Measurements from ENCODE around the gene VPS72.
A peak's percentile ranks its signal among the peaks of the same experiment; 100 is the strongest.

Gene VPS72

GRCh38 chr1:151222130-151222529 is 32.1 kb upstream of the VPS72 start:
- Histone ChIP-seq H3K4me1 (ENCODE audit: control insufficient read depth, insufficient read depth, low read length) (no peaks in the 10 kb centered on the region), H3K9me3 (ENCODE audit: control insufficient read depth, insufficient read depth, low read depth, low read length) (no peaks in the 10 kb centered on the region), H3K36me3 (ENCODE audit: control insufficient read depth in 2 of 2, insufficient read depth in 1 of 2, low read length in 2 of 2) (peaks cover 34 to 60% of the 10 kb centered on the region in 2 experiments), H3K4me3 (ENCODE audit: low read depth, low read length) (no peak overlapping the region), H3K27ac (ENCODE audit: extremely low read depth, low read depth, low read length) (no peak overlapping the region)
- ChIA-PET POLR2A (interaction anchor here (0.5 kb wide), 1 partner anchor 58 kb away, joined by 5 read pairs; no protein-coding TSS in a partner anchor), CTCF (interaction anchor here (0.8 to 0.9 kb wide), 2 partner anchors 10 to 25 kb away, joined by 3 to 4 read pairs; no protein-coding TSS in a partner anchor)
- no peak for TF ChIP-seq ZNF571 (tag by site-specific recombination; IDR thresholded peaks at IDR 0.05)
- TF ChIP-seq FEZF1 (tag by site-specific recombination; IDR thresholded peaks at IDR 0.05): no peak
- TF ChIP-seq OVOL3 (tag by site-specific recombination; IDR thresholded peaks at IDR 0.05): no peak

GRCh38 chr1:151221616-151222015 is 31.6 kb upstream of the VPS72 start:
- Histone ChIP-seq H3K36me3 (ENCODE audit: control insufficient read depth in 2 of 2, insufficient read depth in 1 of 2, low read length in 2 of 2) (peaks cover 33 to 55% of the 10 kb centered on the region in 2 experiments; a peak in 2 of 3 replicates), H3K4me3 (ENCODE audit: low read depth, low read length) (no peak overlapping the region), H3K27ac (ENCODE audit: extremely low read depth, low read depth, low read length) (no peak overlapping the region), H3K9me3 (ENCODE audit: control insufficient read depth, insufficient read depth, low read depth, low read length) (no peaks in the 10 kb centered on the region), H3K4me1 (ENCODE audit: control insufficient read depth, insufficient read depth, low read length) (no peaks in the 10 kb centered on the region)
- CTCF ChIA-PET: no interaction called here
- TF ChIP-seq, protein P1, sequence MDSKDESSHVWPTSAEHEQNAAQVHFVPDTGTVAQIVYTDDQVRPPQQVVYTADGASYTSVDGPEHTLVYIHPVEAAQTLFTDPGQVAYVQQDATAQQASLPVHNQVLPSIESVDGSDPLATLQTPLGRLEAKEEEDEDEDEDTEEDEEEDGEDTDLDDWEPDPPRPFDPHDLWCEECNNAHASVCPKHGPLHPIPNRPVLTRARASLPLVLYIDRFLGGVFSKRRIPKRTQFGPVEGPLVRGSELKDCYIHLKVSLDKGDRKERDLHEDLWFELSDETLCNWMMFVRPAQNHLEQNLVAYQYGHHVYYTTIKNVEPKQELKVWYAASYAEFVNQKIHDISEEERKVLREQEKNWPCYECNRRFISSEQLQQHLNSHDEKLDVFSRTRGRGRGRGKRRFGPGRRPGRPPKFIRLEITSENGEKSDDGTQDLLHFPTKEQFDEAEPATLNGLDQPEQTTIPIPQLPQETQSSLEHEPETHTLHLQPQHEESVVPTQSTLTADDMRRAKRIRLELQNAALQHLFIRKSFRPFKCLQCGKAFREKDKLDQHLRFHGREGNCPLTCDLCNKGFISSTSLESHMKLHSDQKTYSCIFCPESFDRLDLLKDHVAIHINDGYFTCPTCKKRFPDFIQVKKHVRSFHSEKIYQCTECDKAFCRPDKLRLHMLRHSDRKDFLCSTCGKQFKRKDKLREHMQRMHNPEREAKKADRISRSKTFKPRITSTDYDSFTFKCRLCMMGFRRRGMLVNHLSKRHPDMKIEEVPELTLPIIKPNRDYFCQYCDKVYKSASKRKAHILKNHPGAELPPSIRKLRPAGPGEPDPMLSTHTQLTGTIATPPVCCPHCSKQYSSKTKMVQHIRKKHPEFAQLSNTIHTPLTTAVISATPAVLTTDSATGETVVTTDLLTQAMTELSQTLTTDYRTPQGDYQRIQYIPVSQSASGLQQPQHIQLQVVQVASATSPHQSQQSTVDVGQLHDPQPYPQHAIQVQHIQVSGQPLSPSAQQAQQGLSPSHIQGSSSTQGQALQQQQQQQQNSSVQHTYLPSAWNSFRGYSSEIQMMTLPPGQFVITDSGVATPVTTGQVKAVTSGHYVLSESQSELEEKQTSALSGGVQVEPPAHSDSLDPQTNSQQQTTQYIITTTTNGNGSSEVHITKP (tag by site-specific recombination; IDR thresholded peaks at IDR 0.05): 0 out of 2 replicates have a peak, but pooled peaks have one; percentile 58
- TF ChIP-seq ZNF211 (tag by site-specific recombination; IDR thresholded peaks at IDR 0.05; ENCODE audit: low read depth) (no peak), ZNF121 (tag by site-specific recombination; IDR thresholded peaks at IDR 0.05) (peak; percentile 48; the same call in 1 of the 2 replicates)
- POLR2A ChIA-PET: no interaction called here

- ChIA-PET POLR2A (no interaction called here), CTCF (interaction anchor here (0.6 to 1.1 kb wide), 4 partner anchors 8 to 822 kb away, joined by 3 to 4 read pairs (median 3); no protein-coding TSS in a partner anchor)
- no peaks in the 10 kb centered on the region for H3K9me3 ChIP-seq (ENCODE audit: control insufficient read depth, insufficient read depth, low read depth, low read length)
- no peak overlapping the region for H3K27ac ChIP-seq (ENCODE audit: extremely low read depth, low read depth, low read length)
- peaks cover 4% of the 10 kb centered on the region for H3K4me1 ChIP-seq (ENCODE audit: control insufficient read depth, insufficient read depth, low read length)
- H3K36me3 ChIP-seq (ENCODE audit: control insufficient read depth in 2 of 2, insufficient read depth in 1 of 2, low read length in 2 of 2): peaks cover 26 to 34% of the 10 kb centered on the region in 2 experiments; a peak in 2 of 3 replicates
- TF ChIP-seq ZSCAN5A (tag by site-specific recombination; IDR thresholded peaks at IDR 0.05) (no peak), ZNF175 (tag by site-specific recombination; IDR thresholded peaks at IDR 0.05) (no peak), ZNF292 (tag by site-specific recombination; IDR thresholded peaks at IDR 0.05; ENCODE audit: borderline replicate concordance, low read depth) (no peak), EGR2 (tag by site-specific recombination; IDR thresholded peaks at IDR 0.05; ENCODE audit: low read depth) (peak; percentile 52; the same call in 1 of the 2 replicates), ZBTB49 (tag by site-specific recombination; IDR thresholded peaks at IDR 0.05; ENCODE audit: low read depth) (no peak), YY2 (tag by site-specific recombination; IDR thresholded peaks at IDR 0.05) (no peak), PRDM6 (tag by site-specific recombination; IDR thresholded peaks at IDR 0.05) (peak; percentile 33; the same call in 1 of the 2 replicates), ZXDB (tag by site-specific recombination; IDR thresholded peaks at IDR 0.05) (0 out of 2 replicates have a peak, but pooled peaks have one; percentile 5), GLI2 (tag by site-specific recombination; IDR thresholded peaks at IDR 0.05; ENCODE audit: borderline replicate concordance, low read depth) (no peak), SCRT1 (tag by site-specific recombination; IDR thresholded peaks at IDR 0.05; ENCODE audit: borderline replicate concordance) (no peak), REST (tag by site-specific recombination; IDR thresholded peaks at IDR 0.05) (no peak)
- H3K4me3 ChIP-seq (ENCODE audit: low read depth, low read length): no peak overlapping the region
Measured at GRCh38 chr1:151213560-151213959, 23.6 kb upstream of the VPS72 start.
